Caco-2 (cell line): ENCODE results near the gene ADGB. TPM values are rescaled to one million over a fixed set of nuclear protein-coding genes. Genes with fewer than 3 reads are reported as not detected.
"Not testable (repeated sequence)": the region's sequence is repeated elsewhere in the genome, so short reads cannot be mapped to it uniquely, and the experiment has no call there.

Source experiments
- BruUV-seq: library from RNA; stranded (reverse); fragments of 400-500 nt; replicated peaks from 2 replicates; lab custom pipeline; 2021; lab: Mats Ljungman, UMichigan
- CTCF ChIA-PET: fragments of 300-600 bp; sonication (Branson Sonifier 250); formaldehyde crosslinking; loops from one replicate; lab custom pipeline; 2022; ENCODE audit warnings: antibody characterized with exemption; lab: Charles Lee
- POLR2A ChIA-PET: fragments of 300-600 bp; sonication (Branson Sonifier 250); formaldehyde crosslinking; loops from one replicate; lab custom pipeline; 2022; ENCODE audit warnings: antibody characterized with exemption; lab: Charles Lee
- DNase-seq, 2 experiments: peaks; one replicate each; pipeline versions ENCODE4 v3.0.0 to v3.0.0-alpha.2; 2020 to 2022
- H3K27me3 ChIP-seq: replicated peaks from 2 replicates; pipeline ENCODE4 v1.6.0; 2011; ENCODE audit warnings: low read length; ENCODE audit not compliant: control insufficient read depth, insufficient read depth
- H3K36me3 ChIP-seq: 2 replicates; pipeline ENCODE4 v1.5.1; 2011; ENCODE audit warnings: low read length; ENCODE audit not compliant: control insufficient read depth, insufficient read depth
- H3K4me1 ChIP-seq: fragments of 250-450 bp; sonication (Bioruptor Pico); 2 replicates; pipeline ENCODE4 v1.5.1; 2020; ENCODE audit warnings: mild to moderate bottlenecking
- H3K4me3 ChIP-seq: 2 replicates; pipeline ENCODE4 v1.5.1; 2011; ENCODE audit warnings: low read depth, mild to moderate bottlenecking, control low read depth, low read length
- H3K9me3 ChIP-seq: fragments of 250-450 bp; sonication (Bioruptor Pico); 2 replicates; pipeline ENCODE4 v1.5.1; 2020; ENCODE audit warnings: mild to moderate bottlenecking, moderate library complexity
- H3K27ac Mint-ChIP-seq: one replicate; pipeline ENCODE4 v1.8.0; 2022; ENCODE audit warnings: mixed read lengths; ENCODE audit not compliant: unreplicated experiment
- H3K27me3 Mint-ChIP-seq: one replicate; pipeline ENCODE4 v1.8.0; 2022; ENCODE audit warnings: mixed read lengths; ENCODE audit not compliant: insufficient read depth, unreplicated experiment
- H3K36me3 Mint-ChIP-seq: one replicate; pipeline ENCODE4 v1.8.0; 2022; ENCODE audit warnings: mild to moderate bottlenecking, mixed read lengths; ENCODE audit not compliant: insufficient read depth, unreplicated experiment
- H3K4me1 Mint-ChIP-seq: one replicate; pipeline ENCODE4 v1.8.0; 2022; ENCODE audit warnings: low read depth, mixed read lengths; ENCODE audit not compliant: unreplicated experiment
- H3K4me3 Mint-ChIP-seq: one replicate; pipeline ENCODE4 v1.8.0; 2022; ENCODE audit warnings: mild to moderate bottlenecking, moderate library complexity, mixed read lengths; ENCODE audit not compliant: unreplicated experiment
- H3K9me3 Mint-ChIP-seq: one replicate; pipeline ENCODE4 v1.8.0; 2022; ENCODE audit warnings: mixed read lengths; ENCODE audit not compliant: unreplicated experiment
- intact Hi-C: fragments of 100-400 bp; cut with micrococcal nuclease; formaldehyde crosslinking; loops from one replicate; pipeline ENCODE4 v1.10.0; 2022; ENCODE audit not compliant: unreplicated experiment
- total RNA-seq: library from RNA; stranded (reverse); gene quantifications from 2 replicates; pipeline ENCODE4 v1.2.3, GENCODE V29; 2022
- TF ChIP-seq, protein P1 (sequence below), 2 experiments: fragments of 200-600 bp in 1 of 2; IDR thresholded peaks; 1 replicate in 1 of 2; 2 replicates in 1 of 2; pipeline versions ENCODE4 v1.5.1 to v1.8.0; 2011 to 2022; ENCODE audit warnings: antibody characterized with exemption in 1 of 2, control low read depth in 1 of 2, inconsistent platforms in 1 of 2, low read depth in 1 of 2, low read length in 1 of 2, mild to moderate bottlenecking in 1 of 2, moderate library complexity in 1 of 2; ENCODE audit not compliant: insufficient read depth in 1 of 2, severe bottlenecking in 1 of 2, unreplicated experiment in 1 of 2

Gene ADGB
- total RNA-seq, 1 experiment from 2014 or later = not detected

DNA sequence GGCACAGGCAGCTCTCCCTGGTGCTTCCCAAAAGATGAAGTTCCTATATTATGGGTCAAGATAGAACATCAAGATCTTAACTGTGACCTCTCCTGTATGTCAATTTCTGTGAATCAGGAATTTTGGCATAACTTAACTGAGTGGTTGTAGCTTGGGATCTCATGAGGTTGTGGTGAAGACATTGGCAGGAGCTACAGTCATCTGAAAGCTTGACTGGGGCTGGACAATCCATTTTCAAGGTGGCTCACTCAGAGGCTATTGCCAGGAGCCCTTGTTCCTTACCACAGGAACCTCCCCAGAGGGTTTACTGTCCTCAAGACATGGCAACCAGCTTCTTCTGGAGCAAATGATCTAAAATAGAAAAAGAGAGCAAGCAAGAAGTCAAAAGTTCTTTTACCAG is 252.2 kb downstream of the ADGB start:
- H3K27me3 Mint-ChIP-seq = peaks cover 8% of the 10 kb centered on the region
- H3K4me3 Mint-ChIP-seq = no peak overlapping the region
- H3K9me3 ChIP-seq = no peaks in the 10 kb centered on the region
- H3K27ac Mint-ChIP-seq = no peak overlapping the region
- intact Hi-C loops = loop anchor here (10.0 kb wide), 1 partner anchor 494 kb away; no protein-coding TSS in a partner anchor
- ChIA-PET POLR2A (no interaction called here), CTCF (no interaction called here)
- TF ChIP-seq, protein P1, sequence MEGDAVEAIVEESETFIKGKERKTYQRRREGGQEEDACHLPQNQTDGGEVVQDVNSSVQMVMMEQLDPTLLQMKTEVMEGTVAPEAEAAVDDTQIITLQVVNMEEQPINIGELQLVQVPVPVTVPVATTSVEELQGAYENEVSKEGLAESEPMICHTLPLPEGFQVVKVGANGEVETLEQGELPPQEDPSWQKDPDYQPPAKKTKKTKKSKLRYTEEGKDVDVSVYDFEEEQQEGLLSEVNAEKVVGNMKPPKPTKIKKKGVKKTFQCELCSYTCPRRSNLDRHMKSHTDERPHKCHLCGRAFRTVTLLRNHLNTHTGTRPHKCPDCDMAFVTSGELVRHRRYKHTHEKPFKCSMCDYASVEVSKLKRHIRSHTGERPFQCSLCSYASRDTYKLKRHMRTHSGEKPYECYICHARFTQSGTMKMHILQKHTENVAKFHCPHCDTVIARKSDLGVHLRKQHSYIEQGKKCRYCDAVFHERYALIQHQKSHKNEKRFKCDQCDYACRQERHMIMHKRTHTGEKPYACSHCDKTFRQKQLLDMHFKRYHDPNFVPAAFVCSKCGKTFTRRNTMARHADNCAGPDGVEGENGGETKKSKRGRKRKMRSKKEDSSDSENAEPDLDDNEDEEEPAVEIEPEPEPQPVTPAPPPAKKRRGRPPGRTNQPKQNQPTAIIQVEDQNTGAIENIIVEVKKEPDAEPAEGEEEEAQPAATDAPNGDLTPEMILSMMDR (IDR thresholded peaks at IDR 0.05; ENCODE audit: insufficient read depth in 1 of 2, low read depth in 1 of 2, low read length in 1 of 2, severe bottlenecking in 1 of 2, unreplicated experiment in 1 of 2) = no peak
- no peaks in the 10 kb centered on the region for H3K9me3 Mint-ChIP-seq
- no peaks in the 10 kb centered on the region for H3K4me1 Mint-ChIP-seq
- no peak overlapping the region for H3K4me3 ChIP-seq
- H3K36me3 Mint-ChIP-seq = no peaks in the 10 kb centered on the region
- no peaks in the 10 kb centered on the region for H3K36me3 ChIP-seq
- no peak for DNase-seq
- H3K27me3 ChIP-seq = no peaks in the 10 kb centered on the region
- H3K4me1 ChIP-seq = no peaks in the 10 kb centered on the region
- no TSS peak for BruUV-seq

DNA sequence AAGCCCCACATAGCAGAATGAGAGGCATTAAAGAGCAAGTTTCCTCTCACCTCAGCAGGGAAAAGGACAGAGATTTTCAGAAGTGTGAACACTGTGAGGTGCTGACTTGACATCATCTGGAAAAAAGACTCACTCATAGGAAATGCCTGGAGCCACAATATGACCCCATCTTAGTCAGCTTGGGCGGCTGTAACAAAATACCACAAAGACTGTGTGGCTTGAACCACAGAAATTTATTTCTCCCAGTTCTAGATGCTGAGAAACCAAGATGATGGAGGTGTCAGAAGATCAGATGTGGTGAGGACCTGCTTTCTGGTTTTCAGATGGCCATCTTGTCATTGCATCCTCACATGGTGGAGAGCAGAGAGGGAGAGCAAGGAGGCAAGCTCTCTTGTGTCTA is 253.1 kb downstream of the ADGB start:
- Mint-ChIP-seq H3K36me3 (no peaks in the 10 kb centered on the region), H3K4me3 (no peak overlapping the region), H3K27me3 (peaks cover 8% of the 10 kb centered on the region), H3K27ac (no peak overlapping the region), H3K4me1 (no peaks in the 10 kb centered on the region), H3K9me3 (no peaks in the 10 kb centered on the region)
- TF ChIP-seq, protein P1 (IDR thresholded peaks at IDR 0.05; ENCODE audit: insufficient read depth in 1 of 2, low read depth in 1 of 2, low read length in 1 of 2, severe bottlenecking in 1 of 2, unreplicated experiment in 1 of 2) = no peak
- Histone ChIP-seq H3K27me3 (no peaks in the 10 kb centered on the region; the same call in 1 of the 2 replicates), H3K9me3 (no peaks in the 10 kb centered on the region), H3K4me1 (no peaks in the 10 kb centered on the region), H3K36me3 (no peaks in the 10 kb centered on the region), H3K4me3 (no peak overlapping the region)
- ChIA-PET POLR2A (no interaction called here), CTCF (no interaction called here)
- intact Hi-C loops = loop anchor here (10.0 kb wide), 1 partner anchor 493 kb away; no protein-coding TSS in a partner anchor
- no peak for DNase-seq
- BruUV-seq = no TSS peak

DNA sequence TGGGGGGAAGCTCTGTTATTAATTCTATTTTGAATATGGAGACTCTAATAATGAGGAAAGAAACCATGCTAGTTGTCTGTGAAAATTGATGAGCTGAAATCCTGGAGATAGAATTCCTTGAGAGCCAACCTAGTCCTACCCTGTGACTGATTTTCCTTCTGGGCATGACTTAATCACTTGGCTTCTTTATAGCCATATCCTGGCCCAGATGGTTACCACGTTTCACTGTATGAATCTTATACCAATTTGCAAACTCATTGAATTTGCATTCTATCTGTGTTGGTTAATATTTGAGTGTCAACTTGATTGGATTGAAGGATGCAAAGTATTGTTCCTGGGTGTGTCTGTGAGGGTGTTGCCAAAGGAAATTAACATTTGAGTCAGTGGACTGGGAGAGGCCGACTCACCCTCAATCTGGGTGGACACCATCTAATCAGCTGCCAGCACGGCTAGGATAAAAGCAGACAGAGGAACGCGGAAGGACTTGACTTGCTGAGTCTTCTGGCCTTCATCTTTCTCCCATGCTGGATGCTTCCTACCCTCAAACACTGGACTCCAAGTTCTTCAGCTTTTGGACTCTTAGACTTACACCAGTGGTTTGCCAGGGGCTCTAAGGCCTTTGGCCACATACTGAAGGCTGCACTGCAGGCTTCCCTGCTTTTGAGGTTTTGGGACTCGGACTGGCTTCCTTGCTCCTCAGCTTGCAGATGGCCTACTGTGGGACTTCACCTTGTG is 255.9 kb downstream of the ADGB start:
- H3K4me3 Mint-ChIP-seq, H3K4me1 Mint-ChIP-seq, H3K4me1 ChIP-seq, H3K9me3 ChIP-seq, H3K27me3 Mint-ChIP-seq, H3K36me3 Mint-ChIP-seq, BruUV-seq, H3K27me3 ChIP-seq, H3K36me3 ChIP-seq, POLR2A ChIA-PET, CTCF ChIA-PET, DNase-seq, H3K4me3 ChIP-seq, H3K9me3 Mint-ChIP-seq, H3K27ac Mint-ChIP-seq: not testable (repeated sequence)
- intact Hi-C loops = loop anchor here (10.0 kb wide), 1 partner anchor 490 kb away; no protein-coding TSS in a partner anchor
